HG03521 (cell line): ENCODE data around the gene TMEM94.
"Not testable (repeated sequence)": the region's sequence is repeated elsewhere in the genome, so short reads cannot be mapped to it uniquely, and the experiment has no call there.

Source experiments
- ATAC-seq: cut with Tn5 transposase; IDR thresholded peaks from one replicate; pipeline ENCODE4 v1.9.1; 2021; ENCODE audit warnings: mild to moderate bottlenecking, moderate library complexity; ENCODE audit not compliant: unreplicated experiment

The TMEM94 gene

GRCh38 chr17:75445296-75445695 is 11.1 kb upstream of the TMEM94 start:
- no peak for ATAC-seq

DNA sequence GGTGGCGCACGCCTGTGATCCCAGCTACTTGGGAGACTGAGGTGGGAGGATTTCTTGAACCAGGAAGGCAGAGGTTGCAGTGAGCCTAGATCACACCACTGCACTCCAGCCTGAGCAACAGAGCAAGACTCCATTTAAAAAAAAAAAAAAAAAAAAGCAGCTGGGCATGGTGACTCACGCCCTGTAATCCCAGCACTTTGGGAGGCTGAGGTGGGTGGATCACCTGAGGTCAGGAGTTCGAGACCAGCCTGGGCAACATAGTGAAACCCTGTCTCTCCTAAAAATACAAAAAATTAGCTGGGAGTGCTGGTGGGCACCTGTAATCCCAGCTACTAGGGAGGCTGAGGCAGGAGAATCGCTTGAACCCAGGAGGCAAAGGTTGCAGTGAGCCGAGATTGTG is 10.5 kb upstream of the TMEM94 start:
- not testable (repeated sequence) for ATAC-seq

GRCh38 chr17:75447951-75448856 is 8.2 kb upstream of the TMEM94 start:
- no peak for ATAC-seq

DNA sequence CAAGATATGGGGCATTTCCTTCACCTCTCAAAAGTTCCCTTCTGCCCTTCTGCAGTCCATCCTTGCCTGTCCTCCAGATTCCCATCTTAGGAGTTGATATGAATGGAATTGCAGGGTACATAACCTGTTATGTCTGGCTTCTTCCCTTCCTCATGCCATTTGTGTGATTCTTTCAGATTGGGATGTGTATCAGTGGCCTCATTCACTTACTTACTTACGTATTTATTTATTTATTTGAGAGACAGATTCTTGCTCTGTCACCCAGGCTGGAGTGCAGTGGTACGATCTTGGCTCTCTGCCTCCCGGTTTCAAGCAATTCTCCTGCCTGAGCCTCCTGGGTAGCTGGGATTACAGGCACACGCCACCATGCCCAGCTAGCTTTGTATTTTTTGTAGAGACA is 6.2 kb upstream of the TMEM94 start:
- no peak for ATAC-seq

- no peak for ATAC-seq
Measured at GRCh38 chr17:75454193-75454592, 2.2 kb upstream of the TMEM94 start.

GRCh38 chr17:75454672-75455071 is 1.8 kb upstream of the TMEM94 start:
- ATAC-seq, result not testable (repeated sequence)

DNA sequence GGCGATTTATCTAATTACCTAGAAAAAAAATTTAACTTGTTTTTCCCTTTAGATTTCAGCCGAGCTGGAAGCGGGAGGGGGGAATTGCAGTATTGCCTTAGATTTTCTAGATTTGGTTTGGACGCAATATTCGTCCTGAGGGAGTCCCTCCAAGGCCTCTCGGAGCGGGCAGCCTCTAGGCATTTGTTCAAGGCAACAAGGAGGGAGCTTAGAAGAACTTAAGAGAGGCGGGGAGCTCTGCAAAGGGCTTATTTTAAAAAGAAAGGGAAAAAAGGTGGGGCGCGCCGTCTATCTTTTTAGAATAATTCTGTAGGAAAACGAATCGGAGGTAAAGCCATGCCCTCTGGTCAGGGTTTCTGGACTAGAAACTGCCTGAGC is 407 bp upstream of the TMEM94 start:
- no peak for ATAC-seq

DNA sequence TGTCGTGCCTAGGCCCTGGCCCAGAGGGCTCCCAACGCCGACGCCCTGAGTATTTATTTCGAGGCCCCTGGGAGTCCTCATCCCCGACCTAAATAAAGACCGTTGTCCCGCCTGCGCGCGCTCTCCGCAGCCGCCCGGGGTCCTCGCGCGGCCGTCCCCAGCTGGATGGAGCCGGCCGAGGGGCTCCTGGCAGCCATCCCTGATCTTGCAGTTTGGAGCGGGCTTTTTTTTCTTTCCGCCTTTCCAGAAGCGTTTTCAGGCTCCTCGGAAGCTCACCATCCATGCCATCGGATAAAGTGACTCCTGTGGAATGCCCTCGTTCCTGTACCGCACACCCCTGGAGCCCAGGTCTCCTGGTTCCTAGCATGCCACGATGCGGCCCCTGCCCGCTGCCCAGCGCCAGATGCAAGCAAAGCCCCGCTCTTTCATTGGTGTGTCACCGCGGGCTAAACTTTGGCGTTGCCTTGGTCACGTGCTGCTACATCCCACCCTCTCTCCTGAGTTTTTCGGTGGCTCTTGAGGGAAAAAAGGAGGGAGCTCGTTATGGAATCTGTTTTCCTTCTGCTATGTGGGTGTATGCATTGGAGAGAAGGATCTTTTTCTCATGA is 716 bp downstream of the TMEM94 start:
- no peak for ATAC-seq

- ATAC-seq, result no peak
Measured at GRCh38 chr17:75459246-75459589, 2.8 kb downstream of the TMEM94 start.

DNA sequence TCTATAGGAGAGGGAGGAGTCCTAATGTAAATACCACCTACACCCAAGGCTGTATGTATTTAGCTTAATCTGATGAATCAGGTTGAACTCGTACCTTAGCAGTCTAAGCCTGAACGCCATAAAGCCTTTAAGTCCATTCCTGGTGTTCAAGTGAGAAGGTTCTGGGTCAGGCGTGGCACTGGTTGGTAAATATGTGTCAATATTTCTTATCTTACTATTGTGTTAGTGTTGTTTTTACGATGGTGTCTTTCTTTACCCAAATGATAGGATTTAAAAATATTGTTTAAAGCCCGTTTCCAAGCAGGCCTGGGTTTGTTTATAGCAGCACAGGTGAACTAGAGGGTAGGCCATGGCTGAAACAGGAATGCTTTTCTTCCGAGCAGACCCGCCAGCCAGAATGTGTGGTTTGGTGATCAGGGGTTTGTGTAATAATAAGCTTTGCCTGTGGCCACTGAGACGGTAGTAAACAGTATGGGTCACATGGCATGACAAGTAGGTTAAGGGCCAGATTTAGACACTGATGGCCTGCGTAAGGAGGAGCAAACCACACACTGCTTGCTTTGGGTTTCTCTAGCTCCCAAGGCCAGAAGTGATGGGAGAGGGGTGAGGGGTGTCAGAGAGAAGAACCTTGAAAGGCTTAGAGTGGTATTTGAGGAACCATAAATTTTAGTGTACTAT is 3.3 kb downstream of the TMEM94 start:
- no peak for ATAC-seq

GRCh38 chr17:75460295-75460694 is 3.9 kb downstream of the TMEM94 start:
- ATAC-seq, result no peak

- ATAC-seq, result no peak
Measured at GRCh38 chr17:75463603-75464002, 7.2 kb downstream of the TMEM94 start.

DNA sequence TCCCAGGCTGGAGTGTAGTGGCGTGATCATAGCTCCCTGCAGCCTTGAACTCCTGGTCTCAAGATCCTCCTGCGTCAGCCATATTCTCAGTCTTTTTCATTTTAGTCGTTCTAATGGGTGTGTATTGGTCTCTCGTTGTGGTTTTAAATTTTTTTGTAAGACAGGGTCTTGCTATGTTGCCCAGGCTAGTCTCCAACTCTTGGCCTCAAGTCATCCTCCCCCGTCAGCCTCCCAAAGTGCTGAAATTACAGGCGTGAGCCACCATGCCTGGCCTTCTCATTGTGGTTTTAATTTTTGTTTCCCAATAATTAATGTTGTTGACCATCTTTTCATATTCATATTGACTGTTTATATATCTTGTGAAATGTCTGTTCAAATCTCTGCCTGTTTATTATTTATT is 8.6 kb downstream of the TMEM94 start:
- ATAC-seq, result no peak

DNA sequence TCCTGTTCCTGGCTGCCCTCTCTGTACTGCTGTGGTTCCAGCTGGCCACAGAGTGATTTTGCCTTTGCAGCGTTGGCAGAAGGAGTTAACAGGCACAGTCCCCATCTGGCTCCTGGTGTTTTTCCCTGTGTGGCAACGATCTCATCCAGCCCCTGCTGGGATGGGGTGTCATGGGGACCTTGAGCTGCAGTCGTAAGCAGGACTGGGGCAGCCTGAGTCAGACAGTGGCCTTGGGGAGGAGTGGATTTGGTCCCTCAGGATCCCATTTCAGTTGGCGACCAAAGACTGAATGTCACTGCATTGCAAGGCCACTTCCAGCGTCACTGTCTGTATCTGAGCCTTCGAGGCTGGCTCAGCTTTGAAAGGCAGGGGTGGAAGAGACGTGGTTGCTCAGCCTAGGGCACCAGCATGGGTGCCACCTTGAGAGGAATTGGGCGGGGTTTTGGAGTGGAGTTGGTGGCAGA is 11.9 kb downstream of the TMEM94 start:
- no peak for ATAC-seq

DNA sequence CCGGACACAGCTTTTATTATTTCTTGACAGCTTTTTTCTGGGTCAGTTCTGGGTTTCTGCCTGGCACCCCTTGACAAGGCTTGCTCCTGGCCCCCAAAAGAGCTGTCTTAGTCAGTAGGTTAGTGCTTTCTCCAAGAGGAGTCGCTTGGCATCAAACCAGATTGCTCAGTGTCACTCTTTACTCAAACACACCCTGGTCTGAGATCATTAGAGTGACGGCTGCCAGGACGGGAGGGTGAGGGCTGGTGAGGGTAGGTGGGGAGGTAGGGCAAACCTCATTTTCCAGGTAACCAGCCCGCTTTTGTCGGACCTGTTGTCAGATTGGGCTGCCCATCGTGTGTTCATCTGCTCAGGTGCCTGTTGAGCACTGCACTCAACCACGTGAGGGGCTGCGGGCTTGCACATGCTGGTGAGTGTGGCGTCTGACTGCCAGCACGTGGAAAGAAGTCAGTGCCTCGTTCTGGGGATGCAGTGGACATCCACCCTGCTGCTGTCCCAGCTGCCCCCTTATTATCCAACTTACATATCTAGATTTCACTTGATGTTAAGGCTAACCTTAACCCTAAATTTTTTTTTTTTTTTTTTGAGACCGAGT is 12.4 kb downstream of the TMEM94 start:
- no peak for ATAC-seq

DNA sequence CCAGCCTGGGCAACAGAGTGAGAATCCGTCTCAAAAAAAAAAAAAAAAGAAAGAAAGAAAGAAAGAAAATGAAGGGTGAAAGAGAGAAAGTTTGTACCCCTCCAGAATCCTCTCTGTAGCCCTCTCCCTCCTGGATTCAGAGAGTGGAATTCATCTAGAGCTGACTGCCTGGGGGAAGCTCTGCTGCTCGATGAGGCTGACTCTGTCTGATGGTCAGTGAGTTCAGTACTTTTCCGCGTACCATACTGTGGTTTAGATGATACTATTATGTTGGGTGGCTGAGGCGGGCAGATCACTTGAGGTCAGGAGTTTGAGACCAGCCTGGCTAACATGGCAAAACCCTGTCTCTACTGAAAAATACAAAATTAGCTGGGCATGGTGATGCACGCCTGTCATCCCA is 14.8 kb downstream of the TMEM94 start:
- no peak for ATAC-seq

GRCh38 chr17:75472119-75472518 is 15.7 kb downstream of the TMEM94 start:
- ATAC-seq, result no peak

DNA sequence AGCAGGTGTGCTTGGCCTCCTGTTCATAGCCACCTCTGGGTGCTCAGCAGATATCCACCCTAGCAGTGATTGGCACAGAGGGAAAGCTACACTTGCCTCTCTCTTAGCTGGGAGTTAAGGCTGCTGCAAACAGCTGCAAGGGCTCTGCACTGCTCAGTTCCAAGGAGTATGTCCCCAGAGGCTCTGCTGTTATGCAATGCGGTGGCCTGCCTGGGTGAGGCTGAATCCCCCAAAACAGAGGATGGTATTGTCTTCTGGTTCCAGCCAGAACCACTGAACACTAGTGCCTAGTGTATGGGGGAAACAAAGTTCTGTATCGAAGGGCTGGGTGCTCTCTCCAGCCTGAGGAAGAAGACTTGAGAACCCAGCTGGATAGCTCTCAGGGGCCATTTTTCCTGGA is 16.8 kb downstream of the TMEM94 start:
- ATAC-seq, result no peak

DNA sequence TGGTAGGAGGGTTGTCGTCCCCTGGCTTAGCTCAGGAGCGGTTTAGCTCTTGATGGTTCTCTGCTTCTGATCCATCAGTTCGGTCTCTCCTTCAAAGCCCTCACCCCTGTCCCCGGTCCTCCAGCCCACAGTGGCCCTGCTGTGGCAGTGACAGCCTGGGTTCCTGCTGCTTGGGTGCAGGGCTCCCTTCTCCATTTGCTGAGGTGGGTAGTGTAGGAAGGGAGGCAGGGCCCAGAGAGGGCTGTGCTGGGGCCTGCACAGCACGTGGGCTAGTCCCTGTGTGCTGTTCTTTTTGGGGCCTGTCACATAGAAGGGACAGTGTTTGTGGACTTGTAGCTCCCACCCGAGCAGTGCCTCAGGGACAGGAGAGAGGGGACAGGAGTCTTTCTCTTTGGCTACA is 18.3 kb downstream of the TMEM94 start:
- ATAC-seq, result no peak

- ATAC-seq, result no peak
Measured at GRCh38 chr17:75475144-75475835, 18.9 kb downstream of the TMEM94 start.

DNA sequence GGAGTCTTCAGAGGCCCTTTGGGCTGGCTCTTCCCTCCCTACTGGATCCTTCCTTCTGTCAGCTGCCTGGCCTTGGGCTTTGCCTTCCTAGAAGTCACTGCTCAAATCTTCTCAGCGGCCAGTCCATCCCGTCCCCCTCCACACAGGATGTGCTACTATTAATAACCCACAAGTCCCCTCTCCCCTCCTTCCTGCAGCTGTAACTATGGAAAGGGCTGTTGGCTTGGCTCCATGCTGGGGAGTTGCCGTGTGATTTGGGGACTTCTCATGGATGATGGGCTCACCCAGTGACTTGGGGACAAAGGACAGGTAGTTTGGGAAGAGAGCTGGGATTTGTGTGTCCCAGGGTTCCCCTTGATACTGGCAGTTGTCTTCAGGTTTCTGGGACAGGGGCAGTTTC is 19.4 kb downstream of the TMEM94 start:
- ATAC-seq, result no peak
